Measurements from ENCODE around the gene IMMP2L. TPM values are rescaled to one million over a fixed set of nuclear protein-coding genes. Genes with fewer than 3 reads are reported as not detected.

Gene IMMP2L
- total RNA-seq, 3 donors from 2014 or later (not counting 1 experiment from before 2014, with no cell fraction given) = 6.9 to 9.2 (median 8.7) TPM

DNA sequence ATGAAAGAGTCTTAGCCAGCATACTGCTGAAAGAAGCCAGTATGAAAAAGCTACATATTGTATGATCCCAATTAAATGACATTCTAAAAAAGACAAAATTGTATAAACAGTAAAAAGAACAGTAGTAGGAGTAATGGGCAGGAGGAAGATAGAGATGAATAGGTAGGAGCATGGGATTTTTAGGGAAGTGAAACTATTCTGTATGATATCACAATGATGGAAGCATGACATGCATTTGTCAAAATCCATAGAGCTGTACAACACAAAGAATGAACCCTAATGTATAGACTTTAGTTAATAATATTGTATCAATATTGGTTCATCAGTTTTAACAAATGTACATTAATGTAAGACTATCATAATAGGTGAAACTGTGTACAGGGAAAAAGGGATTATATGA is 147.9 kb downstream of the IMMP2L start:
- Histone ChIP-seq H3K36me3 (ENCODE audit: control insufficient read depth, insufficient read depth, low read length) (no peaks in the 10 kb centered on the region), H3K9me3 (ENCODE audit: control insufficient read depth, insufficient read depth, low read length) (no peaks in the 10 kb centered on the region), H3K27me3 (ENCODE audit: control insufficient read depth, insufficient read depth, low read length) (no peaks in the 10 kb centered on the region), H3K4me3 (ENCODE audit: low read length) (no peak overlapping the region), H3K4me1 (ENCODE audit: control insufficient read depth, insufficient read depth, low read length) (no peaks in the 10 kb centered on the region), H3K27ac (ENCODE audit: low read length) (no peak overlapping the region)
- Mint-ChIP-seq H3K27me3 (ENCODE audit: low read depth in 2 of 2) (no peaks in the 10 kb centered on the region), H3K4me1 (no peaks in the 10 kb centered on the region), H3K4me3 (no peak overlapping the region), H3K36me3 (peaks cover 10% of the 10 kb centered on the region), H3K9me3 (peaks cover 4 to 15% of the 10 kb centered on the region in 2 donors), H3K27ac (no peak overlapping the region)
- TF ChIP-seq, protein P1, sequence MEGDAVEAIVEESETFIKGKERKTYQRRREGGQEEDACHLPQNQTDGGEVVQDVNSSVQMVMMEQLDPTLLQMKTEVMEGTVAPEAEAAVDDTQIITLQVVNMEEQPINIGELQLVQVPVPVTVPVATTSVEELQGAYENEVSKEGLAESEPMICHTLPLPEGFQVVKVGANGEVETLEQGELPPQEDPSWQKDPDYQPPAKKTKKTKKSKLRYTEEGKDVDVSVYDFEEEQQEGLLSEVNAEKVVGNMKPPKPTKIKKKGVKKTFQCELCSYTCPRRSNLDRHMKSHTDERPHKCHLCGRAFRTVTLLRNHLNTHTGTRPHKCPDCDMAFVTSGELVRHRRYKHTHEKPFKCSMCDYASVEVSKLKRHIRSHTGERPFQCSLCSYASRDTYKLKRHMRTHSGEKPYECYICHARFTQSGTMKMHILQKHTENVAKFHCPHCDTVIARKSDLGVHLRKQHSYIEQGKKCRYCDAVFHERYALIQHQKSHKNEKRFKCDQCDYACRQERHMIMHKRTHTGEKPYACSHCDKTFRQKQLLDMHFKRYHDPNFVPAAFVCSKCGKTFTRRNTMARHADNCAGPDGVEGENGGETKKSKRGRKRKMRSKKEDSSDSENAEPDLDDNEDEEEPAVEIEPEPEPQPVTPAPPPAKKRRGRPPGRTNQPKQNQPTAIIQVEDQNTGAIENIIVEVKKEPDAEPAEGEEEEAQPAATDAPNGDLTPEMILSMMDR (IDR thresholded peaks at IDR 0.05) = no peak
- DNase-seq (no peak), ATAC-seq (no peak)
- intact Hi-C loops (cut with micrococcal nuclease) = no loop called here

DNA sequence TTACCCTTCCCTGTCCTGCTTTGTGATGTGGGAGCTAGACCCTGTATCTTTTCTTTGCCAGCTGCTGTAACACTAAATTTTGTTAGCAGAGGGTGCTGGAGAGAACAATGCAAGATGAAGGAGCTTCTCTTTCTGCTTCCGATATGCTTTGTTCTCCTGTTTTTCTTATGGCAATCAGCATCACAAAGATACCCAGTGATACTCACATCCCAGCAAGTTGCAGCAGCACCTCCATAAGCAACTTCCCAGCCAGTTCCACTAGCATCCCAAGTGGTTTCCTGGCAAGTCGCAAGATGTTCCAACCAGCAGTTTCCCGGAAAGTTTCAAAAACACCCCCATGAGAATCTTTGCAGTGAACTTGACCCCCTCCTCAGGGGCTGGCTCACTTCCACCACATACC is 148.6 kb downstream of the IMMP2L start:
- Mint-ChIP-seq H3K27ac (no peak overlapping the region), H3K4me1 (no peaks in the 10 kb centered on the region), H3K4me3 (no peak overlapping the region), H3K27me3 (ENCODE audit: low read depth in 2 of 2) (no peaks in the 10 kb centered on the region), H3K9me3 (peaks cover 4 to 14% of the 10 kb centered on the region in 2 donors), H3K36me3 (peaks cover 10% of the 10 kb centered on the region)
- H3K9me3 ChIP-seq (ENCODE audit: control insufficient read depth, insufficient read depth, low read length) = no peaks in the 10 kb centered on the region
- H3K27me3 ChIP-seq (ENCODE audit: control insufficient read depth, insufficient read depth, low read length) = no peaks in the 10 kb centered on the region
- no peak for ATAC-seq
- no peak overlapping the region for H3K4me3 ChIP-seq (ENCODE audit: low read length)
- no peaks in the 10 kb centered on the region for H3K4me1 ChIP-seq (ENCODE audit: control insufficient read depth, insufficient read depth, low read length)
- H3K27ac ChIP-seq (ENCODE audit: low read length) = no peak overlapping the region
- no peak for DNase-seq
- intact Hi-C loops (cut with micrococcal nuclease) = no loop called here
- TF ChIP-seq, protein P1 (IDR thresholded peaks at IDR 0.05) = no peak
- no peaks in the 10 kb centered on the region for H3K36me3 ChIP-seq (ENCODE audit: control insufficient read depth, insufficient read depth, low read length)
- 97% methylated on average over 3 of the region's 3 CpGs for WGBS (ENCODE audit: insufficient coverage)

DNA sequence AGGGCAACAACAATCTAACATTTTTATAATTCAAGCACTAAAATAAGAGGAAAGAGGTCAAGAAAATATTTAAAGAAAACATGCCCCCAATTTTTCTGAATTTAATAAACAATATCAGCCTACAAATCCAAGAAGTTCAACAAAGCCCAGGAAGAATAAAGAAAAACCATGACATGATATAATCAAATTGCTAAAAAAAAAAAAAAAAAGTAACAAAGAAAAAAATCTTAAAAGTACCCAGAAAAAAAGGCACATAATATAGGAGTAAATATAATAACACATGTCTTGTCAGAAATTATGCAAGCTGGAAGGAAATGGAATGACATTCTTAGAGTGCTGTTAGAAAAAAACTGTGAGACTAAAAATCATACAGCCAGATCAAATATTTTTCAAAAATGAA is 151.4 kb downstream of the IMMP2L start:
- TF ChIP-seq, protein P1 (IDR thresholded peaks at IDR 0.05) = no peak
- peaks cover 7 to 17% of the 10 kb centered on the region in 2 donors for H3K9me3 Mint-ChIP-seq

DNA sequence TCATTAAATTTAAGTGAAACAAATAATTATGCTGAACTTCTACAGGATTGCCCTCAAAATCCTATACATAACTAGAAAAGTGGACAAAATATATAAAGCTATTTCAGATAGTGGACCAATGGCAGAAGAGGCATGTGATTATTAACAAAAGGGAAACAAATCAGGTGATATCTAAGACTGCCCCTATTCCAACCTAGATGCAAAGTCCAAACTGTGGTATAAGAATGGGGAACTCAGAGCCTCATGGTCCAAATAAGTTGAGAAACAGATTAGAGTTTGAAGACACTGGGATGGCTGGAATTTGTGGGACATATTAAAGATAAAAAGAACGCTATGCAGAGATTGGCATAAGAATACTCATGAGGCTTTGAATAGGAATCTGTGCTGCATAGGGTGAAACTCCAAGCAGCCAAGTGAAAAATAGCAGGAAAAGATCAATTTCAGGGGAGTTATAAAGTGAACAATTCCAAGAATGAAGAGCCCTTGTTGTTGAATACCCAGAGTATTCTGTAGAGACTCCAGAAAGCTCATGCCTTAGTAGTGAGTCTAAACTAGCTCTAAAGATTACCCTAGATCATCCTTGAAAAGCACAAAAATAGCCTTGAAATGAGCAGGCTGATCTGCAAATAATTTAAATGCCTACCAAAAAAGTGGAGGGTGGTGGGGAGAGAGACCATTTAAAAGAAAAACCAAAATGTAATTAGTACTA is 152.4 kb downstream of the IMMP2L start:
- Mint-ChIP-seq H3K4me3 (no peak overlapping the region), H3K36me3 (peaks cover 10% of the 10 kb centered on the region), H3K4me1 (no peaks in the 10 kb centered on the region), H3K27ac (no peak overlapping the region), H3K27me3 (ENCODE audit: low read depth in 2 of 2) (no peaks in the 10 kb centered on the region), H3K9me3 (peaks cover 7 to 17% of the 10 kb centered on the region in 2 donors)
- TF ChIP-seq, protein P1 (IDR thresholded peaks at IDR 0.05) = no peak
- intact Hi-C loops (cut with micrococcal nuclease) = no loop called here
- Histone ChIP-seq H3K9me3 (ENCODE audit: control insufficient read depth, insufficient read depth, low read length) (no peaks in the 10 kb centered on the region), H3K4me1 (ENCODE audit: control insufficient read depth, insufficient read depth, low read length) (no peaks in the 10 kb centered on the region), H3K27ac (ENCODE audit: low read length) (no peak overlapping the region), H3K36me3 (ENCODE audit: control insufficient read depth, insufficient read depth, low read length) (no peaks in the 10 kb centered on the region), H3K4me3 (ENCODE audit: low read length) (no peak overlapping the region), H3K27me3 (ENCODE audit: control insufficient read depth, insufficient read depth, low read length) (no peaks in the 10 kb centered on the region)
- ATAC-seq = no peak
- 94% methylated on average over 1 of the region's 1 CpG for WGBS (ENCODE audit: insufficient coverage)
- DNase-seq = no peak

More for the DNA sequence above, 151.4 kb downstream of the IMMP2L start:
- no peak overlapping the region for H3K4me3 Mint-ChIP-seq
- Histone ChIP-seq H3K9me3 (ENCODE audit: control insufficient read depth, insufficient read depth, low read length) (no peaks in the 10 kb centered on the region), H3K27ac (ENCODE audit: low read length) (no peak overlapping the region), H3K4me1 (ENCODE audit: control insufficient read depth, insufficient read depth, low read length) (no peaks in the 10 kb centered on the region), H3K36me3 (ENCODE audit: control insufficient read depth, insufficient read depth, low read length) (no peaks in the 10 kb centered on the region), H3K27me3 (ENCODE audit: control insufficient read depth, insufficient read depth, low read length) (no peaks in the 10 kb centered on the region), H3K4me3 (ENCODE audit: low read length) (no peak overlapping the region)
- no peak for ATAC-seq
- H3K27me3 Mint-ChIP-seq (ENCODE audit: low read depth in 2 of 2) = no peaks in the 10 kb centered on the region
- H3K27ac Mint-ChIP-seq = no peak overlapping the region
- intact Hi-C loops (cut with micrococcal nuclease) = no loop called here
- peaks cover 10% of the 10 kb centered on the region for H3K36me3 Mint-ChIP-seq
- H3K4me1 Mint-ChIP-seq = no peaks in the 10 kb centered on the region
- no peak for DNase-seq
